ENCODE data around the gene RAB5IF.
"Not testable (repeated sequence)": the region's sequence is repeated elsewhere in the genome, so short reads cannot be mapped to it uniquely, and the experiment has no call there.

RAB5IF gene, protein sequence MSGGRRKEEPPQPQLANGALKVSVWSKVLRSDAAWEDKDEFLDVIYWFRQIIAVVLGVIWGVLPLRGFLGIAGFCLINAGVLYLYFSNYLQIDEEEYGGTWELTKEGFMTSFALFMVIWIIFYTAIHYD

DNA sequence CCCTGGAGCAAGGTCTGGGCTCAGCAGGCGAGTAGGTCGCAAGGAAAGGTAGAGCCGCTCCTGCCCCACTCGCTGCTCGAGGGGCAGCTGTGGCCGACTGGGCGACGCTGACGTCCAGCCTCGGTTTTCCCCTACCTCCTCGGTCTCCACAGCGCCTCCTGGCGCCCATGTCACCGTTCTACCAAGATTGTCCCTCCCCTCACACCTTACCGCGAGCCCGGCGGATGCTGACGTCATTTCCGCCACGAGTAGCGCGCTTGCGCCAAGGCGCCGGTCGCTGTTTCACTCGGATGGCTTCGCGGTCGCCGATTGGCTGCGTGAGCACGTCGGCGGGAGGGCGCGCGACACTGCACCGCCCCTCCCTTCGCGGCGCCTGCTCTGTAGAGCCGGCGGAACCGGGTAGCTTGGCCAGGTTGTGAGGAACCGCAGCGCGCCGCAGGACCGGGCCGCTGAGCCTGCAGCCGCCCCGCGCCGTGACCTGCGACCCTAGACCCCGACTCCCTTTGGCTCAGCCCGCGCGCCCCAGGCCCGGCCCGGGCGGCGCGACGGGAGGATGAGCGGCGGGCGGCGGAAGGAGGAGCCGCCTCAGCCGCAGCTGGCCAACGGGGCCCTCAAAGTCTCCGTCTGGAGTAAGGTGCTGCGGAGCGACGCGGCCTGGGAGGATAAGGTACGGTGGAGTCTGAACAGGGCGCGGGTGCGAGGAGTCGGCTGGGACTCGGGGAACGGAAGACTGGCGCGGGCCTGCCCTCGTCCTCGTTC, at the start of gene RAB5IF:
RAB5IF (plus strand) TSS at position 381 of the 759 bp plus-strand sequence; CDS start at position 554, 173 bp downstream.
- DNase-seq, result peak; percentile 97

DNA sequence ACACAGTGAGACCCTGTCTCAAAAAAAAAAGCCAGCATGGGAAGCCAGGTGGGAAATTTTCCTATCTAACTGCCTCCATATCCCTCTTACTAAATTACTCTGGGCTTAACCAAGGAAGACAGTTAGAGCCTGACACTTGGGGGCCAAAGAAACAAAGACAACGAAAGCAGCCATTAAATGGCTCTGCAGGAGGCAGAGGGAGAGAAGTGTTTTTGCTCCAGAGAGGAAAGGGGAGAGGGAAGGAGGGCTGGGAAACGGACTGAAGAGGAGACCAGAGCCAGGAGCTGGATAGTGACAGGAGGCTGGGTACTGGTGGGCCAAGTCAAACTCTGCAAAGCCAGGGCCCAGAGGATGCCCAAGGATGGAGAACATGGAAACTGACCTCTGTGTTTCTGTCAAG, 42.9 kb upstream of the RAB5IF start:
- DNase-seq, result no peak

DNA sequence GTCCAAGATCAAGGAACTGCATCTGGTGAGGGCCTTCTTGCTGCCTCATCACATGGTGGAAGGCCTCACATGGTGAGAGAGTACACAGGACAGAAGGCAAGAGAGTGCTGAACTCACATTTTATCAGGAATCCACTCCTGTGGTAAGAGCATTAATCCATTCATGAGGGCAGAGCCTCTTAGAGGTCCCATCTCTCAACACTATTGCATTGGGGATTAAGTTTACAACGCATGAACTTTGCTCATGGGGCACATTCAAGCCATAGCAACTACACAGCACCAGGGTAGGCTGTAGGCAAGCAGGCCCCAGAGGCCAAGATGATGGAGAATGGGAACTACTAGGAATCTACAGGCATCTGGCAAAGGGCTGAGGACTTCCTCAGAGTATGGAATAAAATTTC, 42.2 kb upstream of the RAB5IF start:
- no peak for DNase-seq

DNA sequence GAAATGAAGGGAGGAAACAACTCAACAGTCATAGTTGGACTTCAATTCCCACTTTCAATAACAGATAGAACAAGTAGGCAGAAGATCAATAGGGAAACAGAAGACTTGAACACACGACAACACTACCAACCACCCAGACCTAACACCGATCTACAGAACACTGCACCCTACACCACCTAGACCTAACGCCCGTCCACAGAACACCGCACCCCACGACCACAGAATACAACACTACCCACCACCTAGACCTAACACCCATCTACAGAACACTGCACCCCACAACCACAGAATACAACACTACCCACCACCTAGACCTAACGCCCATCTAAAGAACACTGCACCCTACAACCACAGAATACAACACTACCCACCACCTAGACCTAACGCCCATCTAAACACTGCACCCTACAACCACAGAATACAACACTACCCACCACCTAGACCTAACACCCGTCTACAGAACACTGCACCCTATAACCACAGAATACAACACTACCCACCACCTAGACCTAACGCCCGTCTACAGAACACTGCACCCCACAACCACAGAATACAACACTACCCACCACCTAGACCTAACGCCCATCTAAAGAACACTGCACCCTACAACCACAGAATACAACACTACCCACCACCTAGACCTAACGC, 41.4 kb upstream of the RAB5IF start:
- not testable (repeated sequence) for DNase-seq

DNA sequence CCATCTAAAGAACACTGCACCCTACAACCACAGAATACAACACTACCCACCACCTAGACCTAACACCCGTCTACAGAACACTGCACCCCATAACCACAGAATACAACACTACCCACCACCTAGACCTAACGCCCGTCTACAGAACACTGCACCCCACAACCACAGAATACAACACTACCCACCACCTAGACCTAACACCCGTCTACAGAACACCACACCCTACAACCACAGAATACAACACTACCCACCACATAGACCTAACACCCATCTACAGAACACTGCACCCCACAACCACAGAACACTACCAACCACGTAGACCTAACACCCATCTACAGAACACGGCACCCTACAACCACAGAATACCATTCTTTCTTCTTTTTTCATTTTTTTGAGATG, 40.9 kb upstream of the RAB5IF start:
- not testable (repeated sequence) for DNase-seq

DNA sequence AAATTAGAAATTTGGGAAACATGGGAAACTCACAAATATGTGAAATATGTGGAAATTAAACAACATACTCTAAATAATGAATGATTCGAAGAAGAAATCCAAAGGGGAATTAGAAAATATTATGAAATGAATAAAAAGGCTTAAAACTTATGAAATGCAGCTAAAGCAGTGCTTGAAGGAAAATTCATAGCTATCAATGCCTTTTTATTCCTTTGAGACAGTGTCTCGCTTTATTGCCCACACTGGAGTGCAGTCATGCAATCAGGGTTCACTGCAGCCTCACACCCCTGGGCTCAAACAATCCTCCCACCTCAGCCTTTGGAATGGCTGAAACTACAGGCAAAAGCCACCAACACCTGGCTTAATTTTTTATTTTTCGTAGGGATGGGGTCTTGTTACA, 40.1 kb upstream of the RAB5IF start:
- DNase-seq, result no peak

DNA sequence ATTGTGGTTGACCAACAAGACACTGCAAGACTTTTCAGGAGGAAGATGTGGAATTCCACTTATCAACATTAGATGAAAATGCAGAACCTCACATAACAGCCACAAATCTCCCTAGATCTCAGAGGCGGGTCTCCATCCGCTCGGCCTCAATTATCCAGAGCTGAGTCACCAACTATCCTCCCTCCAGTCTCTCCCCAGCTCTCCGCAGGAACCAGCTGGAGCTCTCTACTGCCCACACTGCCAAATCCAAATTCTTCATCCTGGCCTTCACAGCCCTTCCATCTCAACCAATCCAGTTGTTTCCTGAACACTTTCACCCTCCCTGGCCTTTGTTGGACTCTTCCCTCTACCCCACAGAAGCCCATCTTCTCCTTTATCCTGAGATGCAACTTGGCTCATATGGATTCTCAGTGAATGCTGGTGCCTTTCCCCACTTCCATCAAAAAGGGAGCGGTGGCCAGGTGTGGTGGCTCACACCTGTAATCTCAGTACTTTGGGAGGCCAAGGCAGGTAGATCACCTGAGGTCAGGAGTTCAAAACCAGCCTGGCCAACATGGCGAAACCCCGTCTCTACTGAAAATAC, 35.6 kb upstream of the RAB5IF start:
- no peak for DNase-seq

DNA sequence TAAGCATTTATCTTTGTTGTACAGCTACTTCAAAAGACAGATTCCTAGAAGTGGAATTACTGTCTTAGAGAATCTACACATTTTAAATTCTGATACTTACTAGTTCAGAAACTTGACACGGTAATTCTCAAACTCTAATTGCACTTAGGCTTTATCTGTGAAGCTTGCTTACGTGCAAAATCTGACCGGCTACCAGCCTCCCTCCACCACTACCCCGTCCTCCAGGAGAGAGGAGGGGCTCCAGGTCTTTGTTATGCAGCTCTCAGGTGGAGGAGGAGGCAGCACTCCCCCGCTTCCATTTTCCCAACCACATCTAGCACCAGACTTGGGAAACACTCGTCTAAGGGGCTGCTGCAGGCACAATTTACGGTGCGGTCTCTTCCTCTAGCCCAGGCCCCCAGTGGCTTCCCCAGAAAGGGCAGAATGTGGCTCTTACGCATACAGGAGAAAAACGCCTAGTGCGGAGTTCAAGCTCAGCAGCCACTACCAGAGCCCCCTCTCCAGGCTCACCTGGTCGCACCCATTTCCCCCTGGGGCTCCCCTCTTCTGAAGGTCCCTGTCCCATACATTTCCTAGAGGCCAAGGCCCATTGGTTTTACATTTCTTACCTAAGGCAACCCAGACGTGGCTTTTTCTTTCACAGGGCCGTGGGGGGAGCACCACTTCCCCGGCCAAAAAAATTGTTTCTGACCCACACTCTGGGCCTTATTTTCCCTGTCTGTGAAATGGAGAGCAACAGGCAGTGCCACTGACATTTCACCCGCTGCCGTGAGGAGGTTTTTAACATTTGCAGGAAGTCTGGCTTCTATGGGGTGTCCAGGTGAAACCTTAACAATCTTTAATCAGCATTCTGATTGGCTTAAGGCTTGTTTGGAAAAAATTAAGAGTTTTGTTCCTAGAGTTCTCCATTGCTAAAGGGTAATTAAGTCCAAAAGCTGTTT, 33.7 kb upstream of the RAB5IF start:
- no peak for DNase-seq

DNA sequence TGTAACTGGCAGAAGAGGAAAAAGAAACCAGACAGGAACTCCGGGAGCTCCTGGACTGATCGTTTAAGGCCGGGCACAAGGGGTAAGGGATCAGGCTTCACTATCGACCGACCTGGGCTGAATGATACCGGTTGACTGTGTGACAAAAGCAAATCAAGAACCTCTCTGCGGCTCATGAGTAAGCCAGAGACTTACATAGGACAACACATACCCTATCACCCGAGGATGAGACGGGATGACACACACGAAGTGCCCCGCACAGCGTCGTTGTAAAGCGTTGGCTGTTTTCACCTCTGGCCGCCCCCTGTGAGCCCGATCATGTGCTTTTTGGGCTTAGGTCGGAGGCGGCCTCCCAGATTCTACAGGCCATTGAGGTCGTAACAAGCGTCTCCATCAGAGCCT, 32.9 kb upstream of the RAB5IF start:
- no peak for DNase-seq

DNA sequence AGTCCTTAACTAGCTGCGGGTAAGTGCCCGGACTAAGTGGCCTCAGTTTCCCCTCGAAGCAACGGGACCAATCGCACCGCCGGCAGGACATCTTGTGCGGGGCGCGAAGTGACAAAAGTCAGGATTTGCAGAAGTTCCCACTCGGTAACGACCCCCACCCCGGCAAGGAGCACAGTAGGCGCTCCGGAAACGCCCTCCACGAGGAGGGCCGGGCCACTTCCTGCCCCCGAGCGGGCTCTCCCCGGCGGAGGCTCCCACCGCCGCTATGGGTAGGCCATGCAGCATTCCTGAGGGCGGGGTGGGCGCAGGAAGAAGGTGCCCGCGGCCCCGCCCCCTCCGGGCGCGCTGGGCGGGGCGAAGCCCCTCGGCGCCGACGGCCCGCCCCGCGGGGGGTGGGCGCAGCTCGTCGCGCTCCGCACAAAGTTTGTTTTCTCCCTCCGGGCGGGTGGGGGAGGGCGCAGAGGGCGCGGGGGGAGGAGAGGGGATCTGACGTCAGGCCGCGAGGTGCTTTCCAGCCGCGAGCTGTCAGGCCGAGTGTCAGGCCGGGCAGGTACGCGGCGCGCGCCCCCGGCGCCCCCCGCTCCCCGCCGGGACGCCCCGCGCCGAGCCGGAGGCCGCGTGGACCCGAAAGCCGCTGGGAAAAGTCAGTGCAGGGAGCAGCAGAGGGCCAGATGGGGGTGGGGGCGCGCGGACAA, 32.3 kb upstream of the RAB5IF start, which contains the start of gene TGIF2:
TGIF2 (plus strand) TSS at position 495 of the 695 bp plus-strand sequence. CDS start 5,178 bp downstream, outside the sequence.
- peak; percentile 32 for DNase-seq

DNA sequence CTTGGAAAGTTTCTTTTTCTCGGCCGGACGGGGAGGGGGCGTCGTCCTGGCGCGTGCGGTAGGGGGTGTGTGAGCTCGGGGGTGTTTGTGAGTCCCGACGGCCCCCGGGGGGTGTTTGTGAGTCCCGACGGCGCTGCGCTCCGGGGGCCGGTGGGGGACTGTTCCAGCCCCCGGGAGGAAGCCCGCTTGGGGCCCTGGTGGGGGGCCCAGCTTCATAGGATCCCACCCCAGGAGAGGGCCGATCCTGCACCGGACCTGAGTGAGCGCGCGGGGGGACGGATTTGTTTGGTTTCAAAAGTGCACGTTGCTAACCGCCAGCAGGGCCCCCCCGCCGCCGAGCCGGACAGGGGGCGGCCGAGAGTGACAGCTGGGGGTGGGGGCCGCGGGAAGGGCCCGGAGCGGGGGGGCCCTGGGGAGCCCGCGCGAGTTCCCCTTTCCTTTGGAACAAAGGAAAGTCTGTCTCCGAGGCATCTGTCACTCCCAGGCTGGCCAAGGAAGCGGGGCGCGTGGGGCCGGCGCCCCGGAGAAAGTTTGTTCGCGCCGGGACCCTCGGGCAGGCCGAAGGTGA, 31.7 kb upstream of the RAB5IF start:
- no peak for DNase-seq

DNA sequence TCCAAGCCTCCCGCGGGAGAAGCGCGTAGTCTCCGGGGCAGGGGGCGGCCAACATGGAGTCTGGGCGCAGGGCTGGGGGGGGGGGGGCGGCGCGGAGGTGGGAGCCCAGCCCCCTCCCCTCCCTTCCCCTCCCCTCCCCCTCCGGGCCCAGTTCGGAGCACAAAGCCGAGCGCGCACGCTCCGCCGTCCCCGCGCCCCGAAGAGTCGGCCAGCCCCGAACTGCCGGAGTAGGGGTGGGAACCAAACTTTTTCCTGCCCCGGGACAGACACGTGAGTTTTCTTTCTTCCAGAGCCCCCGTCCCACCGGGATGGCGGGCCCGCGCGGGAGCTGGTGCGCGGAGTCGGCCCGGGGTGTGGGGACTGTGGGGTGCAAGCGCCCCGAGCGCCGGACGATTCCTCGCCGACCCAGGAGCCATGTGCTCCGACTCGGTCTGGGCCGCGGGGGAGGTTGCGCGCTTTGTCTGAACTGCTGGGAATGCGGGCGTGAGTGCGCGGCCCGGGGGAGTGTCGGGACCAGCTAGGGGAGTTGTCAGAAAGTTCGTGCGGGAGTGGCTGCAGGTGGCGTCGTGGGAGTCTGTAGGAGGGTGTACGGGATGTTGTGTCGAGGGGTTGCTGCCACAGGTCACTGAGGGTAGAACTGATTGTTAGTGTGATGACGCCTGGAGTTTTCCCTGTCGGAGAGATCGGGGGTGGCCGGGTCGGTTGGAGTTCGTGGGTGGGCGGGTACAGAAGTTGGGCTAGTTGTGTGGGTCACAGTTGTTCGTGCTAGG, 31.0 kb upstream of the RAB5IF start:
- no peak for DNase-seq

DNA sequence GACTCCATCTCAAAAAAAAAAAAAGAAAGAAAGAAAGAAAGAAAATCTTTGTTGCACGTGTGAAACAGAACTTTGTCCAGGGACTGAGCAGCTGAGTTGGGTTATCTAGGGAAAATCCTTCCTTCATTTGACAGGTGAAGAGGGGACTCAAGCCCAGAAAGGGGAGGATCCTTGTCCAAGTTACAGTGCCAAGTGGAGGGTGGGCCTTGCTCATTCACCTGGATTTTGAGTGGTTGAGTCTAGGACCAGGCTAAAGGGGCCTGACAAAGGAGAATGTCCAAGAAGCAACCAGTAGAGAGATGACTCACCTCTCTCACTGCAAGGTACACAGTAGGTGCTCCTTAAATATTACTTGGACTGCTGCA, 29.5 kb upstream of the RAB5IF start:
- DNase-seq, result no peak

DNA sequence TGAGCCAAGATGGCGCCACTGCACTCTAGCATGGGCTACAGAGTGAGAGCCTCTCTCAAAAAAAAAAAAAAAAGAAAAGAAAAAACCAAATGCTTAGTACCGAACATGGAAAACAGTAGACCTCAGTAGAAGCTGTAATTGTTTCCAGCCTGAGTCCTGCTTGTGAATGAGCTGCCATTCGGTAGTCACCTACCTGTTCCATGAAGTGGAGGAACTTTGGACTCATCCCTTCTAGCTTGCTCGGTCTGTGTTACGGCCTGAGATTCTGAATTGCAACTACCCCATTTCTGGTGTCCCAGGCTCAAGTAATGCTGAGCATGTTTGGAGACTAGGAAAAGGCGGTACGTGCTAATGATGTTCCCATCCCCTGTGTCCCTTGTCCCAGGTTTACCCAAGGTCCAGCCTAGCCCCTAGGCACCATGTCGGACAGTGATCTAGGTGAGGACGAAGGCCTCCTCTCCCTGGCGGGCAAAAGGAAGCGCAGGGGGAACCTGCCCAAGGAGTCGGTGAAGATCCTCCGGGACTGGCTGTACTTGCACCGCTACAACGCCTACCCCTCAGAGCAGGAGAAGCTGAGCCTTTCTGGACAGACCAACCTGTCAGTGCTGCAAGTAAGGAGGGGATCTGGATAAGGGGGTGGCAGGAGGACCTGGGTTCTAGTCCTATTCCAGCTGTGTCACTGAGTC, 27.1 kb upstream of the RAB5IF start:
- DNase-seq, result no peak

DNA sequence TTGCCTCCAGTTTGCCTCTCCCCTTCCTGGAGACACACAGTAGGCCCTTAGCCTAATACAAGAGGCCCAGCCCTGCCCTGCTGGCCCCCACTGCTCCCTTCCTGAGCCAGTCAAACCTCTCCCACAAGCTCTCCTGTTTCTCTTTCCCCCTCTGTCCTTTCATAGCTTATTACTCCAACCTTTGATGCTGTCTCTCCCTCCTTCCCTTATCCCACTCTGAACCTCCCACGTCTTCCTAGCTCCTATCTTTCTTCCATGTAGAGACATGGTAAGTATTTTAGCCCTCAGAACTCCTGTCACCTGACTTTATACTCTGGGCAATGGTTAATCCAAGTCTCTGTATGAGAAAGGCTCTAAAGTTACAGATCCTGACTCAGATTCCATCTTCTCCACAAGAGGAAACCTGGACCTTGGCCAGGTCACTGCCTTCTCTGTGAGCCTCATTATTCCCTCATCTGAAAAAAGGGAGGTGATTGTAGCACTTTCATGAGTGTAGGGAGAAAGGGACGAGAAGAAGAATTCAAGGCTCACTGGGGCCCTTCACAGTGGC, 25.5 kb upstream of the RAB5IF start:
- no peak for DNase-seq

DNA sequence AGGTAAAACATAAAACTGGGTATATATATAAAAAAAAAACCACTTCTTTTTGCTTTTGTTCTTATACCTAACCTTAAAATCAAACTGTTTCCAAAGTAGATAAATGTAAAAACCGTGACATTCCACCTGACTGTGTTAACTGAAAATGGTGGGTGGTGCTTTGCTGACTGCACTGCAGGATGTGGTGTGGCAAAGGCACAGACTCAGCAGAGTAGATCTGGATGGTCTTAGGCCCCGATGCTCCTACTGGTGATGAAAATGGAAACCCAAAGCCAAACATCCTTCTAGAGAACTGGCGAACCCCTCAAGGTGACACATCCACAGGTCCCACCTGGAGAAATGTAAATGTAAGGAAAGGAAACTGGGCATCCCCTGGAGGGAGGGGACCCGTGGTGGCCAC, 23.3 kb upstream of the RAB5IF start:
- no peak for DNase-seq

DNA sequence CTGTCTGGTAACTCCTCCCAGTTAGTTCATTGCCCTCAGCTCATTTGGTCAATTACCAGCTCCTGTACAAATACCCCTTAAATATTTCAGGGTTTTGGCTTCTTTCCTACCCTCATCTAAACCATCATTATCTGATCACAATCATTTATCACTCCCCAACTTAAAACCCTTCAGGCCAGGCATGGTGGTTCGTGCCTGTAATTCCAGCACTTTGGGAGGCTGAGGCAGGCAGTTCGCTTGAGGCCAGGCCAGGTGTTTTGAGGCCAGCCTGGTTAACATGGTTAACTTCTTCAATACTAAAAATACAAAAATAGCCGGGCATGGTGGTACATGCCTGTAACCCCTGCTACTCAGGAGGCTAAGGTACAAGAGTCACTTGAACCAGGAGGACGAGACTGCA, 22.8 kb upstream of the RAB5IF start:
- no peak for DNase-seq

DNA sequence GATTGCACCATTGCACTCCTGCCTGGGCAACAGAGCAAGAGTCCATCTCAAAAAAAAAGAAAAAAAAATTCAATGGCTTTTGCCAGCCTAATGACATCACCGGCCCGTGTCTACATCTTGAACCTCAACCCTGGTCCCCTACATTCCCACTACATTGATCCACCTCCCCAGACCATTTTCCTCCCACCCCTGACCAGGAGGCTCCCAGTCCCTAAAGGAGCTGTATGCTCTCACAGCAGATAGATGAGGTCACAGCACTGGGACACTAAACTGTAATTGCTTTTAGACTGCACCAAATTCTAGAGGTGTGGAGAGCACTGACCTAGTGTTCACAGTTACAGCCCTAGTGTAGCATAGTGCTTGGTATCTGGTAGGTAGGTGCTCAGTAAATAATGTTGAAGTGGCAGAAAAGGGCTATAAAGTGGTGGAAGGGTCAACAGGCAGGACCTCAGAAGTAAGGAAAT, 21.5 kb upstream of the RAB5IF start:
- DNase-seq, result no peak

DNA sequence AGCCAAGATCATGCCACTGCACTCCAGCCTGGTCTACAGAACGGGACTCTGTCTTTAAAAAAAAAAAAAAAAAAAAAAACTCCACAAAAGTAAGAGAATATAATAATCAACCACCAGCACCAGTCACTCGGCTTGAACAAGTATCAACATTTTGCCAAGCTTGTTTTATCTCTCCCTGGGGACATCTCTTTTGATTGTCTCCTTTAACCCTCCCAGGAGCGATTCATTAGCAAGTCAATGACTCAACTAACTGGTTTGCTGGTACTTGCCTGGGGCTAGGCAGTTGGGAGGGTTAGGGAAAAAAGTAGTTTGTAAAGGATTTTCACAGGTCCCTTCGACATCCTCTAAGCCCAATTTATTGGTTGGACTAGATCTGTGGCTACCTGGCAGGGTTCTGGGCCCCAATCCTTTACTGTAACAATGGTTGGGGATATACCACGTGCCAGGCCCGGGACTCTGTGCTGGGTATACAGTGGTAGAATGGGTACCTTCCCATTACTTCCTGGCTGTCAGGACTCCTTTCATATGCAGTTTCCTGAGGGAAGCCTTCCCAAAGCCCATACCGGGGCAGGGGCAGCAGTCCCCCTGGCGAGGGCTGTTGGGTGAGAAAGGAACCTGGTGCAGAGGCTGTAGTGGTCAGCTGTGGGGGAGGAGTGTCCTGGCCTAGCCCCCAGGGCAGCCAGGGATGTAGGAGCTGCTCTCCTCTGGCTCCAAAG, 20.0 kb upstream of the RAB5IF start:
- no peak for DNase-seq

All from COR-L47 (cell line).